ENCODE results near the gene RTN1.

Gene RTN1

GRCh38 chr14:59761851-59762250 lies 108.7 kb downstream of the RTN1 start:
- no peak overlapping the region for H3K4ac ChIP-seq (ENCODE audit: low read length)
- DNase-seq (ENCODE audit: low spot score), result no peak
- H3K4me2 ChIP-seq (ENCODE audit: insufficient read depth, low read length, poor library complexity, severe bottlenecking), result no peak overlapping the region
- H3K23ac ChIP-seq (ENCODE audit: low read depth, low read length, poor library complexity), result no peak overlapping the region
- H3K4me1 ChIP-seq (ENCODE audit: control insufficient read depth in 2 of 2, insufficient read depth in 1 of 2, low read depth in 1 of 2, low read length in 2 of 2), result peaks cover 0 to 1% of the 10 kb centered on the region in 2 donors
- WGBS, 2 donors (ENCODE audit: extremely low coverage in 2 of 2, insufficient read length in 2 of 2, insufficient replicate concordance in 1 of 2), result no CpG with 5 or more reads among the region's 6 CpGs
- H3K27me3 ChIP-seq (ENCODE audit: control insufficient read depth in 3 of 3, insufficient read depth in 3 of 3, low read depth in 1 of 3, low read length in 3 of 3), result peaks cover 0 to 2% (median 0%) of the 10 kb centered on the region in 3 experiments
- H3K9me3 ChIP-seq (replicated peaks in 1 of 2; ENCODE audit: control insufficient read depth in 2 of 2, insufficient read depth in 1 of 2, low read depth in 1 of 2, low read length in 2 of 2), result peaks cover 0 to 3% of the 10 kb centered on the region in 2 donors
- H2BK120ac ChIP-seq (ENCODE audit: low read depth, low read length), result no peak overlapping the region
- H3K79me1 ChIP-seq (ENCODE audit: low read depth, low read length), result peaks cover 2% of the 10 kb centered on the region
- H2BK15ac ChIP-seq (ENCODE audit: low read length), result no peak overlapping the region
- no peak overlapping the region for H4K8ac ChIP-seq (ENCODE audit: low read depth, low read length)
- peak overlapping the region; percentile 92 for H3K14ac ChIP-seq (ENCODE audit: low read length)
- H3K27ac ChIP-seq (replicated peaks; ENCODE audit: low read length), result no peak overlapping the region
- H4K91ac ChIP-seq (ENCODE audit: low read depth, low read length, poor library complexity), result no peak overlapping the region
- no peak overlapping the region for H2AK5ac ChIP-seq (ENCODE audit: low read depth, low read length)
- H3K36me3 ChIP-seq (replicated peaks in 1 of 2; ENCODE audit: control insufficient read depth in 2 of 2, insufficient read depth in 2 of 2, low read length in 2 of 2), result peaks cover 0 to 2% of the 10 kb centered on the region in 2 donors
- H2BK12ac ChIP-seq (ENCODE audit: low read length), result no peak overlapping the region
- peak overlapping the region in 1 of 2 donors; percentile 72 for H3K4me3 ChIP-seq (ENCODE audit: low read length in 2 of 2)
- H2AFZ ChIP-seq (ENCODE audit: low read length), result no peak overlapping the region
- H3K9ac ChIP-seq (ENCODE audit: low read depth, low read length, poor library complexity), result no peak overlapping the region
- H3K18ac ChIP-seq (ENCODE audit: low read length), result no peak overlapping the region
- no peak overlapping the region for H2BK5ac ChIP-seq (ENCODE audit: low read length)

GRCh38 chr14:59755409-59756135 lies 115.0 kb downstream of the RTN1 start:
- H2BK120ac ChIP-seq (ENCODE audit: low read depth, low read length), result no peak overlapping the region
- no peak overlapping the region for H4K91ac ChIP-seq (ENCODE audit: low read depth, low read length, poor library complexity)
- no peaks in the 10 kb centered on the region for H3K27me3 ChIP-seq (ENCODE audit: control insufficient read depth in 3 of 3, insufficient read depth in 3 of 3, low read depth in 1 of 3, low read length in 3 of 3)
- H3K23ac ChIP-seq (ENCODE audit: low read depth, low read length, poor library complexity), result no peak overlapping the region
- no peaks in the 10 kb centered on the region for H3K36me3 ChIP-seq (replicated peaks in 1 of 2; ENCODE audit: control insufficient read depth in 2 of 2, insufficient read depth in 2 of 2, low read length in 2 of 2)
- no peak overlapping the region for H2AFZ ChIP-seq (ENCODE audit: low read length)
- no peak overlapping the region for H3K4me3 ChIP-seq (ENCODE audit: low read length in 2 of 2)
- DNase-seq (ENCODE audit: low spot score), result no peak
- H3K9me3 ChIP-seq (replicated peaks in 1 of 2; ENCODE audit: control insufficient read depth in 2 of 2, insufficient read depth in 1 of 2, low read depth in 1 of 2, low read length in 2 of 2), result no peaks in the 10 kb centered on the region
- no peak overlapping the region for H3K18ac ChIP-seq (ENCODE audit: low read length)
- H3K14ac ChIP-seq (ENCODE audit: low read length), result no peak overlapping the region
- no peak overlapping the region for H2BK15ac ChIP-seq (ENCODE audit: low read length)
- no peaks in the 10 kb centered on the region for H3K79me1 ChIP-seq (ENCODE audit: low read depth, low read length)
- no peak overlapping the region for H2BK5ac ChIP-seq (ENCODE audit: low read length)
- H3K27ac ChIP-seq (replicated peaks; ENCODE audit: low read length), result no peak overlapping the region
- no peak overlapping the region for H3K9ac ChIP-seq (ENCODE audit: low read depth, low read length, poor library complexity)
- no peak overlapping the region for H4K8ac ChIP-seq (ENCODE audit: low read depth, low read length)
- no peak overlapping the region for H3K4me2 ChIP-seq (ENCODE audit: insufficient read depth, low read length, poor library complexity, severe bottlenecking)
- no peak overlapping the region for H2AK5ac ChIP-seq (ENCODE audit: low read depth, low read length)
- no peaks in the 10 kb centered on the region for H3K4me1 ChIP-seq (ENCODE audit: control insufficient read depth in 2 of 2, insufficient read depth in 1 of 2, low read depth in 1 of 2, low read length in 2 of 2)
- no peak overlapping the region for H2BK12ac ChIP-seq (ENCODE audit: low read length)
- no CpG with 5 or more reads among the region's 1 CpG for WGBS, 2 donors (ENCODE audit: extremely low coverage in 2 of 2, insufficient read length in 2 of 2, insufficient replicate concordance in 1 of 2)
- no peak overlapping the region for H3K4ac ChIP-seq (ENCODE audit: low read length)

GRCh38 chr14:59754256-59754655 lies 116.3 kb downstream of the RTN1 start:
- Histone ChIP-seq H3K14ac (ENCODE audit: low read length) (no peak overlapping the region), H2BK120ac (ENCODE audit: low read depth, low read length) (no peak overlapping the region), H3K27ac (replicated peaks; ENCODE audit: low read length) (no peak overlapping the region), H3K9me3 (replicated peaks in 1 of 2; ENCODE audit: control insufficient read depth in 2 of 2, insufficient read depth in 1 of 2, low read depth in 1 of 2, low read length in 2 of 2) (no peaks in the 10 kb centered on the region), H3K4me2 (ENCODE audit: insufficient read depth, low read length, poor library complexity, severe bottlenecking) (no peak overlapping the region), H3K4ac (ENCODE audit: low read length) (no peak overlapping the region), H2AFZ (ENCODE audit: low read length) (no peak overlapping the region), H4K8ac (ENCODE audit: low read depth, low read length) (no peak overlapping the region), H4K91ac (ENCODE audit: low read depth, low read length, poor library complexity) (no peak overlapping the region), H3K4me3 (ENCODE audit: low read length in 2 of 2) (no peak overlapping the region), H2AK5ac (ENCODE audit: low read depth, low read length) (no peak overlapping the region), H3K18ac (ENCODE audit: low read length) (no peak overlapping the region), H2BK12ac (ENCODE audit: low read length) (no peak overlapping the region), H3K27me3 (ENCODE audit: control insufficient read depth in 3 of 3, insufficient read depth in 3 of 3, low read depth in 1 of 3, low read length in 3 of 3) (no peaks in the 10 kb centered on the region), H3K4me1 (ENCODE audit: control insufficient read depth in 2 of 2, insufficient read depth in 1 of 2, low read depth in 1 of 2, low read length in 2 of 2) (no peaks in the 10 kb centered on the region), H3K9ac (ENCODE audit: low read depth, low read length, poor library complexity) (no peak overlapping the region), H3K23ac (ENCODE audit: low read depth, low read length, poor library complexity) (no peak overlapping the region), H2BK5ac (ENCODE audit: low read length) (no peak overlapping the region), H3K36me3 (replicated peaks in 1 of 2; ENCODE audit: control insufficient read depth in 2 of 2, insufficient read depth in 2 of 2, low read length in 2 of 2) (no peaks in the 10 kb centered on the region), H2BK15ac (ENCODE audit: low read length) (no peak overlapping the region), H3K79me1 (ENCODE audit: low read depth, low read length) (no peaks in the 10 kb centered on the region)
- WGBS, 2 donors (ENCODE audit: extremely low coverage in 2 of 2, insufficient read length in 2 of 2, insufficient replicate concordance in 1 of 2), result no CpG with 5 or more reads among the region's 4 CpGs
- DNase-seq (ENCODE audit: low spot score), result no peak

GRCh38 chr14:59753512-59753911 lies 117.1 kb downstream of the RTN1 start:
- H3K79me1 ChIP-seq (ENCODE audit: low read depth, low read length), result no peaks in the 10 kb centered on the region
- no peak overlapping the region for H3K14ac ChIP-seq (ENCODE audit: low read length)
- H3K4me2 ChIP-seq (ENCODE audit: insufficient read depth, low read length, poor library complexity, severe bottlenecking), result no peak overlapping the region
- no peak overlapping the region for H3K23ac ChIP-seq (ENCODE audit: low read depth, low read length, poor library complexity)
- H2BK15ac ChIP-seq (ENCODE audit: low read length), result no peak overlapping the region
- no peak overlapping the region for H3K9ac ChIP-seq (ENCODE audit: low read depth, low read length, poor library complexity)
- no peaks in the 10 kb centered on the region for H3K4me1 ChIP-seq (ENCODE audit: control insufficient read depth in 2 of 2, insufficient read depth in 1 of 2, low read depth in 1 of 2, low read length in 2 of 2)
- no peak overlapping the region for H2BK5ac ChIP-seq (ENCODE audit: low read length)
- H2BK12ac ChIP-seq (ENCODE audit: low read length), result no peak overlapping the region
- no peak overlapping the region for H3K4me3 ChIP-seq (ENCODE audit: low read length in 2 of 2)
- H3K4ac ChIP-seq (ENCODE audit: low read length), result no peak overlapping the region
- no peak overlapping the region for H2BK120ac ChIP-seq (ENCODE audit: low read depth, low read length)
- no peaks in the 10 kb centered on the region for H3K27me3 ChIP-seq (ENCODE audit: control insufficient read depth in 3 of 3, insufficient read depth in 3 of 3, low read depth in 1 of 3, low read length in 3 of 3)
- H2AFZ ChIP-seq (ENCODE audit: low read length), result no peak overlapping the region
- H3K18ac ChIP-seq (ENCODE audit: low read length), result no peak overlapping the region
- H3K9me3 ChIP-seq (replicated peaks in 1 of 2; ENCODE audit: control insufficient read depth in 2 of 2, insufficient read depth in 1 of 2, low read depth in 1 of 2, low read length in 2 of 2), result no peaks in the 10 kb centered on the region
- H3K36me3 ChIP-seq (replicated peaks in 1 of 2; ENCODE audit: control insufficient read depth in 2 of 2, insufficient read depth in 2 of 2, low read length in 2 of 2), result no peaks in the 10 kb centered on the region
- no peak overlapping the region for H3K27ac ChIP-seq (replicated peaks; ENCODE audit: low read length)
- no peak overlapping the region for H4K8ac ChIP-seq (ENCODE audit: low read depth, low read length)
- no peak overlapping the region for H4K91ac ChIP-seq (ENCODE audit: low read depth, low read length, poor library complexity)
- H2AK5ac ChIP-seq (ENCODE audit: low read depth, low read length), result no peak overlapping the region
- no peak for DNase-seq (ENCODE audit: low spot score)
